Stimulated activated naive CD4-positive, alpha-beta T cell treated with Interleukin-2 at 50 U/mL for 16 hours (primary cell): Measurements from ENCODE around the gene TACR1.

Experiments used
- DNase-seq: peaks from one replicate; lab custom pipeline; 2025; lab: John Stamatoyannopoulos, UW

Gene TACR1

DNA sequence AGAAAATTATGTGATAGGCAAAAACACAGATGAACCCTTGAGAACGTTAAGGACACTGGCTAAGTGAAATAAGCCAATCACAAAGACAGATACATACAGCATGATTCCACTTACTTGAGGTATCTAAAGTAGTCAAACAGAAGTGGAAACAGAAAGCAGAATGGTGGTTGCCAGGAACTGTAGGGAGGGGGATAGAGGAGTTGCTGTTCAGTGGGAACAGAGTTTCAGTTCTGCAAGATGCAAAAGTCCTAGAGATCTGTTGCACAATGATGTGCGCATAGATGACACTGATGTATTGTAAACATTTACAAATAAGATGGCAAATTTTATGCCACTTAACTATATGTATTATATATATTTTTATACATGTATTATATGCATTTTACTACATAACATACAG, 181.2 kb downstream of the TACR1 start:
- DNase-seq = no peak

- no peak for DNase-seq
Observed at GRCh38 chr2:75012080-75012479, 187.2 kb downstream of the TACR1 start.

GRCh38 chr2:75010571-75010970, 188.7 kb downstream of the TACR1 start:
- DNase-seq = no peak

GRCh38 chr2:75007819-75008218, 191.5 kb downstream of the TACR1 start:
- DNase-seq = no peak

GRCh38 chr2:75007061-75007460, 192.3 kb downstream of the TACR1 start:
- DNase-seq = no peak

- DNase-seq = no peak
Observed at GRCh38 chr2:75006041-75006440, 193.3 kb downstream of the TACR1 start.

DNA sequence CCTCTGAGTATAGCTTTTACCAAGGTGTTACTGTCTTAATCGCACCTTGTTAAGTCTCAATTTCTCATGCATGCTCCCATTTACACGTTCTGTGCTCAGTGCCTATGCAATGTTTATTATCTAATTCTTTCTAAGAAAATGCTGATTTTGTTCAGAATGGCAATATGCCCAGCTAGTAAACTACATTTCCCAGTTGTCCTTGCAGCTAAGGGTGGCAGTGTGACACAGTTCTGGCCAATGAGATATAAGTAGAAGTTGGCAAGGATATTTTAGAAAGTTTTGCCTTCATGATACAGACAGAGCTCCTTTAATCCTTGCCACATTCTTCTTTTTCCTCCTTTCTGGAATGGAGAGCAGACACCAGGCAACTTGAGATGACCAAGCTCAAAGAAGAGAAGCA, 195.5 kb downstream of the TACR1 start:
- no peak for DNase-seq

DNA sequence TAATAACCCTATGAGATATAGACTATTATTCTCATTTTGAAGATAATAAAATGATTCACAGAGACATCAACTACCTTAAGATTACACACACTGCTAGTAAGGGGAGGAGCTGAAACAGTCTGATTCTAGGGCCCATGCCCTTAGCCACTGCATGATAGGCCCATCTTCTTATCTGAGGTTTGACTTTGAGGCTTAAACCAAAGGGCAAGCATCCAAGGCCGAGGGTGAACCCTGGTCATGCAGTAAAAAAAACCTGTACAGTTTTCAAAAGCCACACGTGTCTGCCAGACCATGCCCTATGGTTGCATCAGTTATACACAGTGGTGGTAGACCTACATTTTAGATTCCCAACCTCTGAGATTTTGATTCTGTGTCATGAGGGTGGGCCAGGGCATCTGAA, 196.0 kb downstream of the TACR1 start:
- no peak for DNase-seq

GRCh38 chr2:75002007-75002406, 197.3 kb downstream of the TACR1 start:
- no peak for DNase-seq

DNA sequence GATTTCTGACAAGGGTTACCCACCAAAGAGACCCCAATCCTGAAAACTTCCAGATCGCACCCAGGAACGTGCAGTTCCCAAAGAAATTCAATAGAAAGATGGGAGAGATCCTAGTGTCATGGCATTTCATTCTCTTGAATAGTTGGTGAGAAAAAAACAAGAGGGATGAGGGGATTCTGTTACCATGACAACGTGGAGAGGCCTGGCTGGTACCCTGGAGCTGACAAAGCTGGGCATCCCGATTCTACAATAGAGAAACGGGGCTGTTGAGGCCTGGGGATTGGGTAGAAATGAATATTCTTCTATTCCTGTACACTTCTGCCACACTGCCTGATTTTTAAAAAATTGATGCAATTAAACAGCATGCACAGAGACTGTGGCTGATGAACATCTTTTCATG, 199.9 kb downstream of the TACR1 start:
- DNase-seq = no peak
